OCI-LY3 (cell line): Measurements from ENCODE around the gene CFAP221.

Source experiments
- H2AFZ ChIP-seq: fragments of 200-600, 300-600 bp; shearing (Covaris generic); 2 replicates; pipeline ENCODE4 v1.6.0; 2014; ENCODE audit warnings: antibody characterized with exemption, low read depth, low read length
- H3K27ac ChIP-seq: fragments of 200-600, 300-600 bp; sonication (generic); 2 replicates; pipeline ENCODE4 v1.5.1; 2014; ENCODE audit warnings: mild to moderate bottlenecking, low read length, moderate library complexity, mixed read lengths
- H3K27me3 ChIP-seq: fragments of 200-600, 300-600 bp; sonication (generic); 2 replicates; pipeline ENCODE4 v1.6.1; 2014; ENCODE audit warnings: low read depth, low read length, mixed read lengths
- H3K36me3 ChIP-seq: fragments of 200-600, 300-600 bp; sonication (generic); replicated peaks from 2 replicates; pipeline ENCODE3; 2014; ENCODE audit warnings: low read depth, low read length, mixed read lengths
- H3K4me1 ChIP-seq: fragments of 300-600, 200-600 bp; sonication (generic); 2 replicates; pipeline ENCODE4 v1.6.1; 2014; ENCODE audit warnings: low read length, mixed read lengths
- H3K4me2 ChIP-seq: fragments of 200-600, 300-600 bp; sonication (generic); 2 replicates; pipeline ENCODE4 v1.6.1; 2014; ENCODE audit warnings: low read length, mixed read lengths
- H3K4me3 ChIP-seq: fragments of 300-600, 200-600 bp; sonication (generic); 2 replicates; pipeline ENCODE4 v1.5.1; 2014; ENCODE audit warnings: antibody characterized with exemption, mild to moderate bottlenecking, low read length, moderate library complexity
- H3K79me2 ChIP-seq: fragments of 300-600, 200-600 bp; shearing (Covaris generic); 2 replicates; pipeline ENCODE4 v1.6.1; 2014; ENCODE audit warnings: mild to moderate bottlenecking, low read length, mixed read lengths
- H3K9ac ChIP-seq: fragments of 300-600, 200-600 bp; shearing (Covaris generic); 2 replicates; pipeline ENCODE4 v1.6.0; 2014; ENCODE audit warnings: mild to moderate bottlenecking, low read length, moderate library complexity
- H3K9me3 ChIP-seq: fragments of 200-600, 300-600 bp; shearing (Covaris generic); 2 replicates; pipeline ENCODE4 v1.6.1; 2014; ENCODE audit warnings: low read length, mixed read lengths; ENCODE audit not compliant: insufficient read depth
- H4K20me1 ChIP-seq: fragments of 200-600, 300-600 bp; sonication (generic); 2 replicates; pipeline ENCODE4 v1.6.1; 2016; ENCODE audit warnings: low read length, mixed read lengths; ENCODE audit not compliant: insufficient read depth
- EZH2phosphoT487 ChIP-seq: fragments of 200-600 bp; shearing (Covaris generic); IDR thresholded peaks from 2 replicates; pipeline ENCODE4 v1.6.1; 2018; ENCODE audit warnings: antibody characterized with exemption, mixed run types, low read depth
- TF ChIP-seq, protein P1 (sequence below): fragments of 200-600, 300-600 bp; sonication (generic); IDR thresholded peaks from 2 replicates; pipeline ENCODE4 v1.5.1; 2014; ENCODE audit warnings: antibody characterized with exemption, low read length, low read depth

The CFAP221 gene

DNA sequence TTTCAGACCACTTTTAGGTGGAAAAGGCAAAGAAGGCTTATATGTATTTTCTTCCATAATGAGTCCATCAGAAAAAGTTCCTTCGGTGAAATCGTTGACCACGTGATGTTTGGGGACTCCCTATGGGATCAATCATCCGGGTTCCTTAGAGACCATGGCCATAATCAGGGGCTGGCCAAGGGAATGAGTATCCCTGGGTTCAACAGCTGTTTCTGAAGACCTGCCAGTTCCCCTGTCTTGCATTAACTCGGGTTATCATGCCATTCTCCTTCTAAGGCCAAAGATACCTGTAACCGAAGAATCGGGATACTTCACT, 116.1 kb downstream of the CFAP221 start:
- Histone ChIP-seq H3K27me3 (no peaks in the 10 kb centered on the region), H3K4me1 (peaks cover 7% of the 10 kb centered on the region; the same call in 1 of the 2 replicates), H4K20me1 (no peaks in the 10 kb centered on the region), H3K79me2 (no peaks in the 10 kb centered on the region), H3K36me3 (no peaks in the 10 kb centered on the region), H3K9ac (no peak overlapping the region), H3K4me3 (no peak overlapping the region), H2AFZ (no peak overlapping the region), H3K27ac (no peak overlapping the region), H3K9me3 (no peaks in the 10 kb centered on the region), H3K4me2 (no peak overlapping the region)
- TF ChIP-seq EZH2phosphoT487, result no peak
- TF ChIP-seq, protein P1, sequence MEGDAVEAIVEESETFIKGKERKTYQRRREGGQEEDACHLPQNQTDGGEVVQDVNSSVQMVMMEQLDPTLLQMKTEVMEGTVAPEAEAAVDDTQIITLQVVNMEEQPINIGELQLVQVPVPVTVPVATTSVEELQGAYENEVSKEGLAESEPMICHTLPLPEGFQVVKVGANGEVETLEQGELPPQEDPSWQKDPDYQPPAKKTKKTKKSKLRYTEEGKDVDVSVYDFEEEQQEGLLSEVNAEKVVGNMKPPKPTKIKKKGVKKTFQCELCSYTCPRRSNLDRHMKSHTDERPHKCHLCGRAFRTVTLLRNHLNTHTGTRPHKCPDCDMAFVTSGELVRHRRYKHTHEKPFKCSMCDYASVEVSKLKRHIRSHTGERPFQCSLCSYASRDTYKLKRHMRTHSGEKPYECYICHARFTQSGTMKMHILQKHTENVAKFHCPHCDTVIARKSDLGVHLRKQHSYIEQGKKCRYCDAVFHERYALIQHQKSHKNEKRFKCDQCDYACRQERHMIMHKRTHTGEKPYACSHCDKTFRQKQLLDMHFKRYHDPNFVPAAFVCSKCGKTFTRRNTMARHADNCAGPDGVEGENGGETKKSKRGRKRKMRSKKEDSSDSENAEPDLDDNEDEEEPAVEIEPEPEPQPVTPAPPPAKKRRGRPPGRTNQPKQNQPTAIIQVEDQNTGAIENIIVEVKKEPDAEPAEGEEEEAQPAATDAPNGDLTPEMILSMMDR, result no peak

DNA sequence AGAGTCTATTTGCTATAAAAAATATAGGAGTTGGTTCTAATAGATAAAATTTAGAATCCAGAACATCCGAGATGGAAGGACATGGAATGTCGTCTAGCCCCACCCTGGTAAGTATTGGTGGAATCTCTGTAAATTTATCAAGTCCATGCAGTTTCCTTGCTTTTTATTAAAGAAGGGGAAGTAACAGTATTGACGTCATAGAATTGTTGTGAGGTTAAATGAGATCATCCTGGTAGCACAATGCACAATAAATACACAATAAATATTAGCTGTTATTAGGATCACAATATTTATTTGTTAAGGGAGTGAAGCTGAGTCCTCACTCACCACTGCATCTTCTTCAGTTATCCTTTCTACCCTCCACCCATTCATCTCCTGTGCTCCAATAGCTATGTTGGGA, 118.0 kb downstream of the CFAP221 start:
- H3K4me1 ChIP-seq, result 0 out of 2 replicates have a peak, but pooled peaks cover 4% of the 10 kb centered on the region
- no peaks in the 10 kb centered on the region for H3K79me2 ChIP-seq
- no peak overlapping the region for H2AFZ ChIP-seq
- H3K27ac ChIP-seq, result no peak overlapping the region
- no peak overlapping the region for H3K4me2 ChIP-seq
- TF ChIP-seq, protein P1, result no peak
- no peak for TF ChIP-seq EZH2phosphoT487
- no peak overlapping the region for H3K4me3 ChIP-seq
- H4K20me1 ChIP-seq, result no peaks in the 10 kb centered on the region
- no peaks in the 10 kb centered on the region for H3K27me3 ChIP-seq
- no peaks in the 10 kb centered on the region for H3K9me3 ChIP-seq
- H3K36me3 ChIP-seq, result no peaks in the 10 kb centered on the region
- H3K9ac ChIP-seq, result no peak overlapping the region

- Histone ChIP-seq H3K27ac (no peak overlapping the region), H3K79me2 (no peaks in the 10 kb centered on the region), H3K4me1 (0 out of 2 replicates have a peak, but pooled peaks cover 4% of the 10 kb centered on the region), H3K9me3 (no peaks in the 10 kb centered on the region), H3K36me3 (no peaks in the 10 kb centered on the region), H4K20me1 (no peaks in the 10 kb centered on the region), H3K27me3 (no peaks in the 10 kb centered on the region), H3K4me3 (no peak overlapping the region), H2AFZ (no peak overlapping the region), H3K9ac (no peak overlapping the region), H3K4me2 (no peak overlapping the region)
- no peak for TF ChIP-seq EZH2phosphoT487
- TF ChIP-seq, protein P1, result no peak
These were observed 124.3 kb downstream of the CFAP221 start for GRCh38 chr2:119668546-119668945.

DNA sequence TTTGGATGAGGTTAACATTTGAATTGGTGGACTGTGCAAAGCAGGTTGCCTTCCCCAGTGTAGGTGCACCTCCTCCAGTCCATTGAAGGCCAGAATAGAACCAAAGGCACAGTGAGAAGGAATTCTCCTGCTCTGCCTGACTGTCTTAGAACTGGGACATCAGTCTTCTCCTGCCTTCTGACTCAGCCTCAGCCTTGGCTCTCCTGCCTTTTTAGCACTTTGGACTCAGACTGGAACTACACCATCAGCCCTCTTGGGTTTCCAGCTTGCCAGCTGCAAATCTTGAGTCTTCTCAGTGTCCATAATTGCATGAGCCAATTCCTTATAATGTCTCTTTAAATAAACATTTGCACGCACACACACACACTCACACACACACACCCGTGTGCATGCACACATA, 126.8 kb downstream of the CFAP221 start:
- H3K9me3 ChIP-seq, result no peaks in the 10 kb centered on the region
- no peaks in the 10 kb centered on the region for H3K4me1 ChIP-seq
- H4K20me1 ChIP-seq, result no peaks in the 10 kb centered on the region
- H3K79me2 ChIP-seq, result no peaks in the 10 kb centered on the region
- H2AFZ ChIP-seq, result no peak overlapping the region
- H3K9ac ChIP-seq, result no peak overlapping the region
- H3K4me3 ChIP-seq, result no peak overlapping the region
- TF ChIP-seq EZH2phosphoT487, result no peak
- TF ChIP-seq, protein P1, result no peak
- H3K27ac ChIP-seq, result no peak overlapping the region
- H3K27me3 ChIP-seq, result no peaks in the 10 kb centered on the region
- H3K36me3 ChIP-seq, result no peaks in the 10 kb centered on the region
- no peak overlapping the region for H3K4me2 ChIP-seq
